Esophagus squamous epithelium (tissue), 4 donors: Measurements from ENCODE around the gene PDE5A.

Experiments
- CTCF ChIP-seq, 6 experiments: fragments of 450-650 bp in 4 of 6; fragments of 200-600 bp in 2 of 6; sonication (generic) in 2 of 6; IDR thresholded peaks; one replicate each; pipeline ENCODE4 v1.5.1; 2016 to 2019; ENCODE audit warnings: antibody characterized with exemption in 6 of 6, mild to moderate bottlenecking in 4 of 6, moderate library complexity in 4 of 6
- POLR2A ChIP-seq, 4 donors: fragments of 450-650 bp; IDR thresholded peaks; one replicate each; pipeline ENCODE4 v1.6.1; 2017; ENCODE audit warnings: antibody characterized with exemption in 4 of 4, mild to moderate bottlenecking in 4 of 4, moderate library complexity in 3 of 4

DNA sequence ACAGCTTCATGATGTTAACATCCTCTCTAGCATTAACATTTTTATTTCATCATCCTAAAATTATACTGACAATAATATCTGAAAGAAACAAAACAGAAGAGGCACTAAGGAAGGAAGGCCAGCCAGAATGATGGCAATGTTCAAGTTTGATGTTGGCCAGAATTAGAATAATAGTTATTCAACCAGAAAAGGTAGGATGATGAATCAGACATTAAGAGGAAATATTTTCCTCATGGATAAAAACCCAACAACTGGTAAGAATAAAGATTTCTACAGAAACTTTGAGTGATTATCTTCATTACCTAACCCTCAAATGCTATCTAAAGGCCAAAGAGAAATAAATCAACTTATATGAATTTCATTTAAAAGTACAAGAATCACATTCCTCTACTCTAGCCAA is 105.2 kb downstream of the PDE5A start:
- no peak for TF ChIP-seq CTCF (IDR thresholded peaks at IDR 0.05)
- no peak for TF ChIP-seq POLR2A (IDR thresholded peaks at IDR 0.05)
